NOMO-1 treated with DMSO at 0.1 percent for 48 hours (cell line): ENCODE results near the gene SBDS.

Source experiments
- DNase-seq: peaks from one replicate; lab custom pipeline; 2025; ENCODE audit not compliant: unreplicated experiment; lab: John Stamatoyannopoulos, UW

SBDS gene

DNA sequence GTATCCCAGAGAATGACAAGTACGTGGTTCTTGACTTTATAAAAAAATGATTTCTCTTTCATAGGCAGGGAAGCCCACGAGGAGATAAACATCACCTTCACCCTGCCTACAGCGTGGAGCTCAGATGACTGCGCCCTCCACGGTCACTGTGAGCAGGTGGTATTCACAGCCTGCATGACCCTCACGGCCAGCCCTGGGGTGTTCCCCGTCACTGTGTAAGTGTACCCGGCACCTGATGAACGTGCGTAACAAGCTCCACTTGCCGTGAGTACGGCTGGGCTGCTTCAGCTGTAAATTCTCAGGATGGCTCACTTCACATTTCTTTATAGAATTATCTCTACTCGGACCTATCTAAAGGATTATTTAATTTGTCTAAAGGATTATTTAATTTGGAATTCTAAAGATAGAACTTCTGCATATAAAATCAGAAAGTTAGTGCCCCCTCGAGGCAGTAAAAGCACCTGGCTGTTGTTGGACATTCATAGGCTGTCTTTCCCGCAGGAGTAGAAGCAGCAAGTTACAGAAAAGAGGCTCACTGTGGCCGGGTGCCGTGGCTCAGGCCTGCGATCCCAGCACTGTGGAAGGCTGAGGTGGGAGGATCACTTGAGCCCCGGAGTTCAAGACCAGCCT lies 46.8 kb downstream of the SBDS start:
- DNase-seq, result no peak

DNA sequence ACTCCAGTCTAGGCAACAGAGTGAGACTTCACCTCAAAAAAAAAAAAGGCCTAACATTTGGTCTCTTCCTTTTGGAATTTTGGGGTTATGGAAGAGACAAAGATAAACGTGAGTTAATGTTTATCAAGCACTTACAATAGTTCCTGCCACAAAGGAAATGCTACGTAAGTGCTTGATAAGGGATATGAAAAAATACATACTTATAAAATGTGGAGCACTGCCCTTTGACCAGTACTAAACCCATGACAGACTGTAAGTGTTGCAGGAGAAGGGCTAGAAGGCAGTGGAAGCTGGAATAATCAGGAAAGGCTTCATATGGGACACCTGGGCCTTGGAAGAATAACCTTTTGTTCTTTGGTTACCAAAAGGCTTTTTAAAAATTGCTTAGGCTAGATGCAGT lies 48.8 kb downstream of the SBDS start:
- no peak for DNase-seq

DNA sequence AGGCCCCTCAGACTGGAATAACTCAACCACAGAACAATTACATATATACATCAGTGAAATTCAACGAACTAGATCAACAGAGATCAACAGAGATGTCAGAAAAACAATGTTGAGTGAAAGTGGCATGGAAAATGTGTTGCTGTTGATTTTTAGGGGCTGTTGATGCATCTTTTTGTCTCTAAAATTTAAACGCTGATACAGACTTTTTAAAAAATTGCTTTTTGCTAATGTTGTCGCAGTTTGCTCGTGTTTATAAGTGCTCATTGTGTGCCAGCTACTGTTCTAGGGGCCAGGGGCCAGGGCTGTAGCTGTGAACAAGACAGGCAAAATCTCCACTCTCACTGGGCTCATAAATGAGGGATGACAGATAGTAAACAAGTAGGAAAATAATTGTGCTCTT lies 56.1 kb downstream of the SBDS start:
- no peak for DNase-seq

DNA sequence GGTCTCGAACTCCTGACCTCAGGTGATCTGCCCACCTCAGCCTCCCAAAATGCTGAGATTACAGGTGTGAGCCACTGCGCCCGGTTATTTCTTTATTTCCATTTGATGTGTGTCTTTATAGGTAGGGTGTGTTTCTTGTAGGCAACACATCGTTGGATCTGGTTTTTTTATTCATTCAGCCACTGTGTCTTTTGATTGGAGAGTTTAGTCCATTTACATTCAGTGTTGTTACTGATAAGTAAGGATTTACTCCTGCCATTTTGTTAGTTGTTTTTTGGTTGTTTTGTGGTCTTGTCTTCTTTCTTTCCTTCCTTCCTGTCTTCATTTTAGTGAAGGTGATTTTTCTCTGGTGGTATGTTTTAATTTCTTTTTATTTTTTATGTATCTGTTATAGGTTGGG lies 57.4 kb downstream of the SBDS start:
- no peak for DNase-seq
